ENCODE results near the gene PGA5. TPM values are rescaled to one million over a fixed set of nuclear protein-coding genes. Genes with fewer than 3 reads are reported as not detected.

PGA5 gene
- polyA plus RNA-seq, 1 donor: 0.37 TPM

GRCh38 chr11:61267437-61267841, 26.5 kb downstream of the PGA5 start:
- DNase-seq: no peak

GRCh38 chr11:61268588-61269250, 27.7 kb downstream of the PGA5 start:
- DNase-seq: no peak

- DNase-seq: no peak
Measured at GRCh38 chr11:61270354-61271076, 29.5 kb downstream of the PGA5 start.

- no peak for DNase-seq
Measured at GRCh38 chr11:61272731-61273130, 31.8 kb downstream of the PGA5 start.

- DNase-seq: no peak
Measured at GRCh38 chr11:61273178-61274078, 32.5 kb downstream of the PGA5 start.

GRCh38 chr11:61274084-61274483, 33.1 kb downstream of the PGA5 start:
- DNase-seq: no peak

GRCh38 chr11:61275191-61275590, 34.2 kb downstream of the PGA5 start:
- DNase-seq: no peak

GRCh38 chr11:61277186-61278000, 36.4 kb downstream of the PGA5 start:
- DNase-seq: no peak

GRCh38 chr11:61278001-61278470, 37.1 kb downstream of the PGA5 start:
- DNase-seq: no peak

GRCh38 chr11:61279934-61280659, 39.1 kb downstream of the PGA5 start:
- DNase-seq: no peak

- DNase-seq: no peak
Measured at GRCh38 chr11:61280883-61281580, 40.1 kb downstream of the PGA5 start.

- peak; percentile 40 for DNase-seq
Measured at GRCh38 chr11:61281581-61282250, 40.7 kb downstream of the PGA5 start.

- DNase-seq: no peak
Measured at GRCh38 chr11:61283613-61284012, 42.6 kb downstream of the PGA5 start.

GRCh38 chr11:61287338-61287977, 46.5 kb downstream of the PGA5 start:
- no peak for DNase-seq

GRCh38 chr11:61290905-61291690, 50.1 kb downstream of the PGA5 start:
- no peak for DNase-seq

GRCh38 chr11:61292356-61292755, 51.4 kb downstream of the PGA5 start:
- no peak for DNase-seq

GRCh38 chr11:61293867-61294716, 53.1 kb downstream of the PGA5 start:
- no peak for DNase-seq

All from left kidney (tissue), 2 donors.